ENCODE data around the gene NHLRC4. TPM values are rescaled to one million over a fixed set of nuclear protein-coding genes. Genes with fewer than 3 reads are reported as not detected.

The NHLRC4 gene
- total and polyA plus RNA-seq, 5 donors = 0.22 to 0.84 (median 0.56) TPM

DNA sequence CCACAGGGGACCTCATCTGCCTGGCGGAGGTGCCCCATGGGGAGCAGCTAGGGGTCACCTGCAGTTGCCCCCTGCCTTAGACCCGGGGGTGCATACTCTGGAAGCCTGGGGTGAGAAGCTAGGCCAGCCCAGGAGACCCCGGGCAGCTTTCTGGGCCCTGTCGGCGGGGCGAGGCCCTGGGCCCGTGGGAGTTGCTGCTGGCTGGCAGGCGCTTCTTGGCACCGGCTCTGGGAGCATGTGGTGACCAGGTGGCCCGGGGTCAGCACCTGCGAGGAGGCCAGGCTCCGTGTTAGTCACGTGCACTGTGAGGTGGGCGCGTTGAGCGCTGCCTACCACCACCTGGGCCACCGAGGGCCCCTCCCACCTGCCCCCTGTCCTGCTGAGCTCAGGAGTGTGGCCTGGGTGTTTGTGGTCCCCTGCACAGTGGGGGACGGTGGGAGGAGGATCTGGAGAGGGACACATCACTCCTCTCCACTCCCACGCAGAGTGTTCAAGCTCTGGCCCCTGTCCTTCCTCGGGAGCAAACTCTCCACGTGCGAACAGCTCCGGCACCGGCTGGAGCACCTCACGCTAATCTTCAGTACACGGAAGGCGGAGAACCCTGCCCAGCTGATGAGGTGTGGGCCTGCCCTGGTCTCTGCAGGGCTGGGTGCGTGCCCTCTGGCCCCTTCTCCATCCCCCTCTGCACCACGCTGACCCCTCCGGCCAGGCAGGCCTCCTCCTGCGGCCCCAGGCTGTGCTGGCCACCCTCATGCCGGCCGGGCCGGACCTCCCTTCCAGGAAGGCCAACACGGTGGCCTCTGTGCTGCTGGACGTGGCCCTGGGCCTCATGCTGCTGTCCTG, 8.8 kb downstream of the NHLRC4 start:
- Histone ChIP-seq H3K9me3 (ENCODE audit: control insufficient read depth, low read length) (no peaks in the 10 kb centered on the region), H3K27me3 (ENCODE audit: control insufficient read depth, insufficient read depth) (no peaks in the 10 kb centered on the region), H3K27ac (ENCODE audit: low read length) (no peak overlapping the region), H3K4me1 (ENCODE audit: control insufficient read depth, insufficient read depth, low read length) (no peaks in the 10 kb centered on the region), H3K4me3 (ENCODE audit: low read length) (no peak overlapping the region)
- DNase-seq (no peak), ATAC-seq (no peak)
- 86% methylated on average over 36 of the region's 36 CpGs for WGBS
- intact Hi-C loops (cut with DNase I) = no loop called here

- H3K27me3 ChIP-seq (ENCODE audit: control insufficient read depth, insufficient read depth) = no peaks in the 10 kb centered on the region
- H3K9me3 ChIP-seq (ENCODE audit: control insufficient read depth, low read length) = no peaks in the 10 kb centered on the region
- intact Hi-C loops (cut with DNase I) = no loop called here
- H3K4me1 ChIP-seq (ENCODE audit: control insufficient read depth, insufficient read depth, low read length) = no peaks in the 10 kb centered on the region
- ATAC-seq (no peak), DNase-seq (no peak)
- no peak overlapping the region for H3K4me3 ChIP-seq (ENCODE audit: low read length)
- WGBS = 85% methylated on average over 21 of the region's 21 CpGs
- H3K27ac ChIP-seq (ENCODE audit: low read length) = no peak overlapping the region
These were observed 9.5 kb downstream of the NHLRC4 start for GRCh38 chr16:576197-576822.

DNA sequence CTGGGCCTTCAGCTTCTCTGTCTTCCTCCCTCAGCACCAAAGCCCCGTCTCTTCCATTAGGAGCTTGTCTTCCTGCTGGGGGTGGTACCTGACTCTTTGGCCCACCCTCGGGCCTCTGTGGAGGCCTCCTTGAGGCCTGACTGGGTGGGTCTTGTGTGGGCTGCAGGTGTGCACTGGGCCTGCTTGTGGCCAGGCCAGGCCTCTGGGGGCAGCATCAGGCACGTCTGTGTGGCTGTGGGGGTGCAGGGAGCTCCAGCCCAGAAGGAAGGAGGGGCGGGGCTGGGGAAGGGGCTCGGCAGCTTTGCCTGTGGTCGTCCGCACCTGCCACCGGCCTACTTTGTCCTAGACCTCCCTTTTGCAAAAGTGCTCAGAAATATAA, 10.0 kb downstream of the NHLRC4 start:
- no peaks in the 10 kb centered on the region for H3K9me3 ChIP-seq (ENCODE audit: control insufficient read depth, low read length)
- H3K4me1 ChIP-seq (ENCODE audit: control insufficient read depth, insufficient read depth, low read length) = no peaks in the 10 kb centered on the region
- intact Hi-C loops (cut with DNase I) = no loop called here

GRCh38 chr16:577796-578195, 11.0 kb downstream of the NHLRC4 start:
- no peak for ATAC-seq
- intact Hi-C loops (cut with DNase I) = no loop called here
- H3K27me3 ChIP-seq (ENCODE audit: control insufficient read depth, insufficient read depth) = no peaks in the 10 kb centered on the region
- H3K4me1 ChIP-seq (ENCODE audit: control insufficient read depth, insufficient read depth, low read length) = no peaks in the 10 kb centered on the region
- DNase-seq = no peak
- H3K9me3 ChIP-seq (ENCODE audit: control insufficient read depth, low read length) = no peaks in the 10 kb centered on the region
- H3K27ac ChIP-seq (ENCODE audit: low read length) = no peak overlapping the region
- WGBS = 91% methylated on average over 13 of the region's 13 CpGs
- no peak overlapping the region for H3K4me3 ChIP-seq (ENCODE audit: low read length)

More for the DNA sequence above, 10.0 kb downstream of the NHLRC4 start:
- no peak for ATAC-seq
- 78% methylated on average over 8 of the region's 8 CpGs for WGBS
- H3K27ac ChIP-seq (ENCODE audit: low read length) = no peak overlapping the region
- DNase-seq = no peak
- no peak overlapping the region for H3K4me3 ChIP-seq (ENCODE audit: low read length)
- H3K27me3 ChIP-seq (ENCODE audit: control insufficient read depth, insufficient read depth) = no peaks in the 10 kb centered on the region

- Histone ChIP-seq H3K27me3 (ENCODE audit: control insufficient read depth, insufficient read depth) (no peaks in the 10 kb centered on the region), H3K4me3 (ENCODE audit: low read length) (no peak overlapping the region), H3K4me1 (ENCODE audit: control insufficient read depth, insufficient read depth, low read length) (no peaks in the 10 kb centered on the region), H3K9me3 (ENCODE audit: control insufficient read depth, low read length) (no peaks in the 10 kb centered on the region), H3K27ac (ENCODE audit: low read length) (no peak overlapping the region)
- intact Hi-C loops (cut with DNase I) = no loop called here
- ATAC-seq = peak in 1 of 2 donors; percentile 4
- peak in 1 of 3 donors; percentile 62 for DNase-seq
- 90% methylated on average over 24 of the region's 24 CpGs for WGBS
These were observed 11.5 kb downstream of the NHLRC4 start for GRCh38 chr16:578232-578869.

- DNase-seq (peak; percentile 63 to 90 (median 89)), ATAC-seq (peak; percentile 77 to 84)
- WGBS = 35% methylated on average over 34 of the region's 34 CpGs
- H3K4me3 ChIP-seq (ENCODE audit: low read length) = no peak overlapping the region
- H3K9me3 ChIP-seq (ENCODE audit: control insufficient read depth, low read length) = no peaks in the 10 kb centered on the region
- intact Hi-C loops (cut with DNase I) = no loop called here
- H3K4me1 ChIP-seq (ENCODE audit: control insufficient read depth, insufficient read depth, low read length) = no peaks in the 10 kb centered on the region
- H3K27ac ChIP-seq (ENCODE audit: low read length) = no peak overlapping the region
- H3K27me3 ChIP-seq (ENCODE audit: control insufficient read depth, insufficient read depth) = no peaks in the 10 kb centered on the region
These were observed 12.1 kb downstream of the NHLRC4 start for GRCh38 chr16:578870-579405.

DNA sequence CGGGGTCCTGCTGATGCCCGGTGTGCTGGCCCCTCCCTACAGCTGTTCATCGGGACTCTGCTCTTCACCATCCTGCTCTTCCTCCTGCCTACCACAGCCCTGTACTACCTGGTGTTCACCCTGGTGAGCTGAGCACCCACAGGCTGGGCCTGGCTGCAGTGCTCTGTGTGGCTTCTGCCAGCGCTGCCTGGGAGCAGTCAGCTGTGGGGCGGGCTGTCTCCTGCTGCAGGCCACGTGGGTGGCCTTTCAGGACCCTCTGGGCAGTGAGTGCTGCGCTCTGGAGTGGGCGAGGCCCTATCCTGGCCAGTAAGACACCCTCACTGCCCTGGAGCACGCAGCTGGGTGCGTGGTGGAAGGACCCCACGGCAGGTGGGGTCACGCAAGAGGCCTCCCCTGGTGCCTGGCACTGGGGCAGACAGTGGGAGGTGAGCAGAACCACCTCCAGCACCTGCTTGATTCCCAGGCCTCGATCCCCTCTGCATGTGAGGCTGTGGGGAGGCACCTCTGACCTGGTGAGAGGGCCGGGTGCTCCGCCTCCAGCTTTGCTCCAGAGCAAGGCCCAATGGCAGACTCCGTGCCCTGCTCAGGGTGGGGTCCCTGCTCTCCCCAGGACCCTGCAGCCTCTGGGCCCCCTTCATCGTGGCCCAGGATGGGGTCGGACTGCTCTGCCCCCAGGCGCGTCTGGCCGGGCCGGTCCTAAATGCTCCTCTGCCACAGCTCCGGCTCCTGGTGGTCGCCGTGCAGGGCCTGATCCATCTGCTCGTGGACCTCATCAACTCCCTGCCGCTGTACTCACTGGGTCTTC, 13.5 kb downstream of the NHLRC4 start:
- intact Hi-C loops (cut with DNase I) = loop anchor here in 2 of 4 donors (5.0 to 10.0 kb wide), 2 partner anchors 77 to 84 kb away; partner anchors contain the start of gene RHOT2 (in 1 of the 2)
- no peak overlapping the region for H3K27ac ChIP-seq (ENCODE audit: low read length)
- no peak overlapping the region for H3K4me3 ChIP-seq (ENCODE audit: low read length)
- ATAC-seq (no peak), DNase-seq (peak in 1 of 3 donors; percentile 46)
- no peaks in the 10 kb centered on the region for H3K4me1 ChIP-seq (ENCODE audit: control insufficient read depth, insufficient read depth, low read length)
- H3K27me3 ChIP-seq (ENCODE audit: control insufficient read depth, insufficient read depth) = no peaks in the 10 kb centered on the region
- 90% methylated on average over 27 of the region's 27 CpGs for WGBS
- no peaks in the 10 kb centered on the region for H3K9me3 ChIP-seq (ENCODE audit: control insufficient read depth, low read length)

DNA sequence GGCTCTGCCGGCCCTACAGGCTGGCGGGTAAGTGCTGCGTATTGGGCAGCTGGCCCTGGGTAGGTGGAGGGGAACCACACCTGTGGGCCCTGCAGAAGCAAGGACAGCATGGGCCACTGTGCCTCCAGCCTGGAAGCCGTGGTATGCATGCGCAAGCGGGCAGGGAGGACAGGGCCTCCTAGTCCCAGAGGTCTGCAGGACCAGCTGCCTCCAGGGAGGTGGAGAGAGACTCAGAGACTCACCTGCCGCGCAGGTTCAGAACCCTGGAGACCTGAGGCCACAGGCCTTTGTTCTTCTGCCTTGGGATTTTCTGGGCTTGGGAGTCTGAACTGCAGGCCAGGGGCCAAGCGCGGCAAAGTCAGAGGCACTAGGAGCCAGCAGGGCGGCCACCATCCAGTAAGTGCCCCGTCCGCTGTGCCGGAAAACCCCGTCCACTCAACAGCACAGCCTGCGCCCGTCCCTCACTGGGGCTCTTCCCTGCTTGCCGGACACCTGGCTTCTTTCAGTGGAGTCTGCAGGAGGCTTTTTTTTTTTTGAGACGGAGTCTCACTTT, 14.2 kb downstream of the NHLRC4 start:
- intact Hi-C loops (cut with DNase I) = loop anchor here in 2 of 4 donors (5.0 to 10.0 kb wide), 2 partner anchors 76 to 84 kb away; partner anchors contain the start of gene RHOT2 (in 1 of the 2)
- H3K9me3 ChIP-seq (ENCODE audit: control insufficient read depth, low read length) = no peaks in the 10 kb centered on the region
- H3K27ac ChIP-seq (ENCODE audit: low read length) = no peak overlapping the region
- ATAC-seq (no peak), DNase-seq (peak in 2 of 3 donors; percentile 30 to 45)
- 96% methylated on average over 19 of the region's 19 CpGs for WGBS
- no peaks in the 10 kb centered on the region for H3K4me1 ChIP-seq (ENCODE audit: control insufficient read depth, insufficient read depth, low read length)
- no peak overlapping the region for H3K4me3 ChIP-seq (ENCODE audit: low read length)
- no peaks in the 10 kb centered on the region for H3K27me3 ChIP-seq (ENCODE audit: control insufficient read depth, insufficient read depth)

DNA sequence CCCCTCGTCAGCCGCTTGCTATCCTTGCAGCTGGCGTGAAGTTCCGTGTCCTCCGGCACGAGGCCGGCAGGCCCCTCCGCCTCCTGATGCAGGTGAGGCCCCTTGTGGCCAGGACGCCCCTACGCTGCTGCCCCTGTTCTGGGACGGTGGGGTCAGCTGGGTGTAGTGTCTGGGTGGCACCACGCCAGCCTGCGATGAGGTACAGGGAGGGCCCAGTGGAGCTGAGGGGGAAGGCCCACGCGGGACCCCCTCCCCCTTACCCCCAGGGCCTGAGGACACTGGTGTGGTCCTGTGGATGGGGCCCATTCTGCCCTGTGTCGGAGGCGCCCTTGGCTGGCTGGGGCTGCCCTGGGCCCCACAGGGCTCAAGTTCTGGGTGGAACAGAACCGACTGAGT, 15.4 kb downstream of the NHLRC4 start:
- no peaks in the 10 kb centered on the region for H3K27me3 ChIP-seq (ENCODE audit: control insufficient read depth, insufficient read depth)
- no peak for ATAC-seq
- DNase-seq = peak; percentile 20 to 63 (median 59)
- H3K4me3 ChIP-seq (ENCODE audit: low read length) = no peak overlapping the region
- WGBS = 81% methylated on average over 18 of the region's 18 CpGs
- H3K4me1 ChIP-seq (ENCODE audit: control insufficient read depth, insufficient read depth, low read length) = no peaks in the 10 kb centered on the region
- intact Hi-C loops (cut with DNase I) = loop anchor here in 2 of 4 donors (5.0 to 10.0 kb wide), 2 partner anchors 75 to 83 kb away; partner anchors contain the start of gene RHOT2 (in 1 of the 2)
- H3K27ac ChIP-seq (ENCODE audit: low read length) = no peak overlapping the region
- H3K9me3 ChIP-seq (ENCODE audit: control insufficient read depth, low read length) = no peaks in the 10 kb centered on the region

Measured in right cardiac atrium (tissue), 5 donors.